Keratinocyte (primary cell): ENCODE measurements around the gene ARHGEF18. TPM values are rescaled to one million over a fixed set of nuclear protein-coding genes. Genes with fewer than 3 reads are reported as not detected.

ENCODE experiments used
- DNase-seq: peaks from one replicate; pipeline ENCODE4 v3.0.0-alpha.2; 2011; ENCODE audit warnings: low read depth, missing footprints, low spot score
- FAIRE-seq: peaks from 2 replicates; lab custom pipeline; 2011; peaks lifted over from hg19 to GRCh38; lab: Jason Lieb, UNC
- H2AFZ ChIP-seq: 2 replicates; pipeline ENCODE4 v1.6.0; 2012; ENCODE audit warnings: low read length, control low read depth, inconsistent platforms; ENCODE audit not compliant: control insufficient read depth
- H3K27ac ChIP-seq: 2 replicates; pipeline ENCODE4 v1.5.1; 2011; ENCODE audit warnings: low read length; ENCODE audit not compliant: control insufficient read depth, insufficient read depth
- H3K27me3 ChIP-seq: 3 replicates; pipeline ENCODE4 v1.6.0; 2011; ENCODE audit warnings: low read length; ENCODE audit not compliant: control insufficient read depth, insufficient read depth; ENCODE audit errors: extremely low read depth
- H3K36me3 ChIP-seq, 2 experiments: 2 replicates in 1 of 2; 3 replicates in 1 of 2; pipeline ENCODE4 v1.5.1; 2011; ENCODE audit warnings: low read length in 2 of 2, mild to moderate bottlenecking in 1 of 2; ENCODE audit not compliant: control insufficient read depth in 2 of 2, insufficient read depth in 2 of 2; ENCODE audit errors: extremely low read depth in 1 of 2
- H3K4me1 ChIP-seq: 3 replicates; pipeline ENCODE4 v1.5.1; 2011; ENCODE audit warnings: low read length; ENCODE audit not compliant: control insufficient read depth, insufficient read depth; ENCODE audit errors: extremely low read depth
- H3K4me2 ChIP-seq: 3 replicates; pipeline ENCODE4 v1.6.0; 2011; ENCODE audit warnings: low read depth, low read length; ENCODE audit not compliant: control insufficient read depth, insufficient read depth; ENCODE audit errors: extremely low read depth
- H3K4me3 ChIP-seq, 3 experiments: fragments of 200-600 bp in 1 of 3; sonication (generic) in 1 of 3; 2 replicates in 2 of 3; 3 replicates in 1 of 3; pipeline ENCODE4 v1.5.1; 2011 to 2016; ENCODE audit warnings: low read length in 3 of 3, mild to moderate bottlenecking in 3 of 3, control low read depth in 2 of 3, inconsistent platforms in 1 of 3, low read depth in 1 of 3, mixed read lengths in 1 of 3, mixed run types in 1 of 3, moderate library complexity in 1 of 3; ENCODE audit not compliant: control insufficient read depth in 2 of 3, insufficient read depth in 2 of 3; ENCODE audit errors: extremely low read depth in 1 of 3
- H3K79me2 ChIP-seq: 2 replicates; pipeline ENCODE4 v1.6.0; 2012; ENCODE audit warnings: low read length; ENCODE audit not compliant: control insufficient read depth, insufficient read depth
- H3K9ac ChIP-seq: 3 replicates; pipeline ENCODE4 v1.6.0; 2011; ENCODE audit warnings: low read length; ENCODE audit not compliant: control insufficient read depth, insufficient read depth; ENCODE audit errors: extremely low read depth
- H3K9me1 ChIP-seq: 3 replicates; pipeline ENCODE4 v1.6.0; 2011; ENCODE audit warnings: low read length; ENCODE audit not compliant: control insufficient read depth, insufficient read depth; ENCODE audit errors: extremely low read depth
- H3K9me3 ChIP-seq: 2 replicates; pipeline ENCODE4 v1.5.1; 2012; ENCODE audit warnings: low read depth, low read length; ENCODE audit not compliant: control insufficient read depth
- H4K20me1 ChIP-seq: 3 replicates; pipeline ENCODE4 v1.6.0; 2011; ENCODE audit warnings: low read length; ENCODE audit not compliant: control insufficient read depth, insufficient read depth; ENCODE audit errors: extremely low read depth
- EZH2 ChIP-seq: IDR thresholded peaks from one replicate; pipeline ENCODE4 v1.6.1; 2012; ENCODE audit warnings: inconsistent platforms, mild to moderate bottlenecking, low read length, moderate library complexity
- dilution Hi-C: fragments of 300-500 bp; cut with MboI; formaldehyde crosslinking; loops from one replicate; pipeline ENCODE4 v1.7.0; 2020; ENCODE audit warnings: low sequenced_read_pairs; ENCODE audit not compliant: extremely low pct_ligation_motif_present
- polyA minus RNA-seq, 3 experiments: library from RNA; depleted of rRNA, polyadenylated mRNA; stranded (reverse); fragments of >200 nt; gene quantifications; 1 replicate in 1 of 3; 2 replicates in 1 of 3; 3 replicates in 1 of 3; pipeline ENCODE4 v1.2.3, GENCODE V29; 2011
- polyA plus RNA-seq, 5 experiments: library from polyadenylated mRNA; depleted of rRNA in 3 of 5; stranded (reverse) in 3 of 5; stranded (forward) in 1 of 5; unstranded in 1 of 5; fragments of >200 nt; gene quantifications; 1 replicate in 1 of 5; 2 replicates in 3 of 5; 3 replicates in 1 of 5; pipeline versions ENCODE4 v1.2.1 to v1.2.3, GENCODE V29; 2011 to 2012; ENCODE audit warnings: missing spikeins in 2 of 5, low read depth in 1 of 5, low replicate concordance in 1 of 5
- TF ChIP-seq, protein P1 (sequence below), 3 experiments: IDR thresholded peaks in 1 of 3; conservative IDR thresholded peaks in 1 of 3; optimal IDR thresholded peaks in 1 of 3; 2 replicates in 2 of 3; 3 replicates in 1 of 3; pipeline versions ENCODE3 to v1.5.1; 2011; ENCODE audit warnings: low read length in 3 of 3, mild to moderate bottlenecking in 3 of 3, moderate library complexity in 2 of 3, control low read depth in 1 of 3, inconsistent platforms in 1 of 3; ENCODE audit not compliant: insufficient read depth in 2 of 3; ENCODE audit errors: extremely low read depth in 1 of 3

ARHGEF18 gene
- polyA plus RNA-seq (7.9 to 11.7 TPM (median 11.4 TPM) in 3 replicates), polyA minus RNA-seq (2.6 to 16.7 TPM (median 14.7 TPM) in 3 replicates)
- 5.7 TPM for polyA plus RNA-seq (2011; ENCODE audit: low read depth)
- polyA plus RNA-seq (2011; cell fraction: cytosol; rRNA removed), result 3.6 and 9.8 TPM in 2 replicates
- 11.7 and 19.3 TPM in 2 replicates for polyA plus RNA-seq (2011; cell fraction: nucleus; rRNA removed)
- polyA plus RNA-seq (2012; ENCODE audit: low replicate concordance), result 18.2 and 28.4 TPM in 2 replicates
- polyA minus RNA-seq (2011; cell fraction: cytosol; rRNA and poly(A)+ RNA removed), result 32.2 TPM
- 25.5 and 28.8 TPM in 2 replicates for polyA minus RNA-seq (2011; cell fraction: nucleus; rRNA and poly(A)+ RNA removed)

DNA sequence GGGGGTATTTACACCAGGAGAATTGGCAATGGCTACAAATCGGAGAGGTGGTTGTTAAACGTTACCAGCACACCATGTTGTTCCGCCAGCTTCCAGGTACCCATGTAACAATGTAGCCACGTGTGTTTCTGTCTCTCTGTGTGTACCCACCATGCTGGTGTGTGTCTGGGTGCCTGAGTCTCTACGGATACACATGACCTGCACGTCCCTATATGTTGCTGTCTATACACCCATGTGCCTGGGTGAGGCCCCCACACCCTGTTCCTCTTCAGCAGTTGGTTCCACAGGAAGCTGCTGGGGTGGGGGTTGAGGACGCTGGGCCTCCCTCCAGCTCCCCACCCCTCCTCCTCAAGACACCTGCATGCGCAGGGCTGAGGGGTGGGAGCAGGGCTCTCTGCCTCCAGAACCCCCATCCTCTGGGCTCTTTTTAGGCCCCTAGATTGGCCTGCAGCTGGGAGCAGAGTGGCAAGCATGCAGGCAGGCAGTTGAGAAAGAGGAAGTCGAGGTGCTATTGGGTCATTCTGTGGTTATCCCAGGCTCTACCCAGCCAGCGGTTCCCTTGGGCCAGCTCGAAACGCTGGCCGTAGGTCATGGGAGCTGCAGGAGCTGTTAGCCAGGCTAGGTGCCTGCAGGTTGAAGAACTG is at the start of gene ARHGEF18:
Gene ARHGEF18, plus strand, starts transcription at position 351 of the 644 bp plus-strand sequence. CDS start 13,954 bp downstream, outside the sequence.
- Histone ChIP-seq H3K9me1 (no peaks in the 10 kb centered on the region), H3K4me2 (no peak within 1 kb of the TSS), H3K9me3 (no peaks in the 10 kb centered on the region), H3K4me1 (no peaks in the 10 kb centered on the region), H3K36me3 (no peaks in the 10 kb centered on the region), H3K9ac (no peak within 1 kb of the TSS), H3K27me3 (peaks cover 4% of the 10 kb centered on the region), H2AFZ (no peak within 1 kb of the TSS), H4K20me1 (no peaks in the 10 kb centered on the region), H3K79me2 (no peaks in the 10 kb centered on the region), H3K4me3 (no peak within 1 kb of the TSS), H3K27ac (no peak within 1 kb of the TSS)
- no peak for FAIRE-seq
- dilution Hi-C loops, result no loop called here
- no peak for DNase-seq
- TF ChIP-seq, protein P1, sequence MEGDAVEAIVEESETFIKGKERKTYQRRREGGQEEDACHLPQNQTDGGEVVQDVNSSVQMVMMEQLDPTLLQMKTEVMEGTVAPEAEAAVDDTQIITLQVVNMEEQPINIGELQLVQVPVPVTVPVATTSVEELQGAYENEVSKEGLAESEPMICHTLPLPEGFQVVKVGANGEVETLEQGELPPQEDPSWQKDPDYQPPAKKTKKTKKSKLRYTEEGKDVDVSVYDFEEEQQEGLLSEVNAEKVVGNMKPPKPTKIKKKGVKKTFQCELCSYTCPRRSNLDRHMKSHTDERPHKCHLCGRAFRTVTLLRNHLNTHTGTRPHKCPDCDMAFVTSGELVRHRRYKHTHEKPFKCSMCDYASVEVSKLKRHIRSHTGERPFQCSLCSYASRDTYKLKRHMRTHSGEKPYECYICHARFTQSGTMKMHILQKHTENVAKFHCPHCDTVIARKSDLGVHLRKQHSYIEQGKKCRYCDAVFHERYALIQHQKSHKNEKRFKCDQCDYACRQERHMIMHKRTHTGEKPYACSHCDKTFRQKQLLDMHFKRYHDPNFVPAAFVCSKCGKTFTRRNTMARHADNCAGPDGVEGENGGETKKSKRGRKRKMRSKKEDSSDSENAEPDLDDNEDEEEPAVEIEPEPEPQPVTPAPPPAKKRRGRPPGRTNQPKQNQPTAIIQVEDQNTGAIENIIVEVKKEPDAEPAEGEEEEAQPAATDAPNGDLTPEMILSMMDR (optimal IDR thresholded peaks at IDR 0.05 in 1 of 3, IDR thresholded peaks at IDR 0.05 in 1 of 3, conservative IDR thresholded peaks at IDR 0.05 in 1 of 3; ENCODE audit: extremely low read depth in 1 of 3, insufficient read depth in 2 of 3, low read length in 3 of 3), result no peak
- TF ChIP-seq EZH2, result no peak

DNA sequence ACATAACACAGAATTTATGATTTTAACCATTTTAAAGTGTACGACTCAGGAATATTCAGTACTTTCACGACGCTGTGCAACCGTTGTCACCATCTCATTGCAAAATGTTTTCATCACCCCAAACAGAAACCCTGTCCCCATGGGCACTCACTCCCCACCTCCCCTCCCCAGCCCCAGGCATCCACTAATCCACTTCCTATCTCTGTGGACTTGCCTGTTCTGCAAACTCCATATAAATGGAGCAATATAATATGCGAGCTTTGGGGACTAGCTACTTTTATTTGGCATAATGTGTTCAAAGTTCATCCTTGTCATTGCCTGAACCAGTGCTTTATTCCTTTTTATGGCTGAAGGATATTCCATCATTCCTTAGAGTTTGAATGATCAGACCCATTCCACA is 47.2 kb upstream of the ARHGEF18 start:
- Histone ChIP-seq H3K9me3 (no peaks in the 10 kb centered on the region), H3K27me3 (peaks cover 6% of the 10 kb centered on the region), H3K27ac (no peak overlapping the region), H3K36me3 (no peaks in the 10 kb centered on the region), H3K4me1 (no peaks in the 10 kb centered on the region), H3K79me2 (no peaks in the 10 kb centered on the region), H3K9me1 (no peaks in the 10 kb centered on the region), H3K4me2 (no peak overlapping the region), H4K20me1 (no peaks in the 10 kb centered on the region), H3K4me3 (no peak overlapping the region), H3K9ac (no peak overlapping the region), H2AFZ (no peak overlapping the region)
- DNase-seq (no peak), FAIRE-seq (no peak)
- dilution Hi-C loops, result no loop called here
- TF ChIP-seq, protein P1 (optimal IDR thresholded peaks at IDR 0.05 in 1 of 3, IDR thresholded peaks at IDR 0.05 in 1 of 3, conservative IDR thresholded peaks at IDR 0.05 in 1 of 3; ENCODE audit: extremely low read depth in 1 of 3, insufficient read depth in 2 of 3, low read length in 3 of 3), result no peak
- no peak for TF ChIP-seq EZH2
